Panc1 (cell line): ENCODE results near the gene CD276. TPM values are rescaled to one million over a fixed set of nuclear protein-coding genes. Genes with fewer than 3 reads are reported as not detected.

Experiments used
- ATAC-seq: fragments of 200-7000 bp; cut with Tn5 transposase; 2 replicates; pipeline ENCODE4 v1.9.1; 2020; ENCODE audit warnings: mild to moderate bottlenecking, moderate library complexity
- BruUV-seq: library from RNA; stranded (reverse); fragments of 400-500 nt; replicated peaks from 2 replicates; lab custom pipeline; 2021; lab: Mats Ljungman, UMichigan
- CTCF ChIA-PET: fragments of 300-600 bp; sonication (Branson Sonifier 250); formaldehyde crosslinking; loops from one replicate; lab custom pipeline; 2022; ENCODE audit warnings: antibody characterized with exemption; lab: Charles Lee
- POLR2A ChIA-PET: fragments of 300-600 bp; sonication (Branson Sonifier 250); formaldehyde crosslinking; loops from one replicate; lab custom pipeline; 2022; ENCODE audit warnings: antibody characterized with exemption; lab: Charles Lee
- DNase-seq: peaks from one replicate; pipeline ENCODE4 v3.0.0-alpha.2; 2010; ENCODE audit warnings: low read depth, low spot score
- H3K27ac ChIP-seq: 2 replicates; pipeline ENCODE4 v1.5.1; 2011; ENCODE audit warnings: mild to moderate bottlenecking, low read length, inconsistent platforms
- H3K27me3 ChIP-seq: fragments of 200-500 bp; sonication (Bioruptor generic); 2 replicates; pipeline ENCODE4 v1.6.0; 2014; ENCODE audit warnings: low read length, inconsistent platforms; ENCODE audit not compliant: control insufficient read depth, insufficient read depth
- H3K36me3 ChIP-seq: fragments of 200-500 bp; sonication (Bioruptor generic); 2 replicates; pipeline ENCODE4 v1.5.1; 2014; ENCODE audit warnings: inconsistent platforms, mild to moderate bottlenecking, low read length, moderate library complexity; ENCODE audit not compliant: control insufficient read depth, insufficient read depth
- H3K4me1 ChIP-seq: 2 replicates; pipeline ENCODE4 v1.5.1; 2011; ENCODE audit warnings: inconsistent platforms, mild to moderate bottlenecking, low read length, moderate library complexity; ENCODE audit not compliant: control insufficient read depth, insufficient read depth
- H3K4me3 ChIP-seq, 2 experiments: 2 replicates each; pipeline ENCODE4 v1.5.1; 2011 to 2012; ENCODE audit warnings: low read depth in 2 of 2, low read length in 2 of 2, mild to moderate bottlenecking in 2 of 2, inconsistent platforms in 1 of 2, moderate library complexity in 1 of 2
- H3K9me3 ChIP-seq: fragments of 200-500 bp; sonication (Bioruptor generic); 2 replicates; pipeline ENCODE4 v1.5.1; 2014; ENCODE audit warnings: low read depth, mild to moderate bottlenecking, inconsistent platforms, low read length, moderate library complexity; ENCODE audit not compliant: control insufficient read depth, insufficient read depth
- CTCF ChIP-seq: fragments of 450-650 bp; IDR thresholded peaks from 2 replicates; pipeline ENCODE4 v1.5.1; 2017; ENCODE audit warnings: mild to moderate bottlenecking
- POLR2AphosphoS5 ChIP-seq: IDR thresholded peaks from 2 replicates; pipeline ENCODE4 v1.6.1; 2012; ENCODE audit warnings: mild to moderate bottlenecking, low read depth, low read length, moderate library complexity
- REST ChIP-seq, 2 experiments: IDR thresholded peaks; 2 replicates each; pipeline ENCODE4 v1.6.1; 2011 to 2012; ENCODE audit warnings: low read depth in 2 of 2, control low read depth in 1 of 2, low read length in 1 of 2, mild to moderate bottlenecking in 1 of 2, moderate library complexity in 1 of 2; ENCODE audit not compliant: insufficient read depth in 1 of 2
- SIN3A ChIP-seq: IDR thresholded peaks from 2 replicates; pipeline ENCODE4 v1.6.1; 2012; ENCODE audit warnings: low read depth, mild to moderate bottlenecking, low read length, moderate library complexity, borderline replicate concordance; ENCODE audit not compliant: insufficient read depth
- TCF7L2 ChIP-seq: IDR thresholded peaks from 2 replicates; pipeline ENCODE4 v1.6.1; 2011; ENCODE audit warnings: mild to moderate bottlenecking, low read depth, low read length, inconsistent platforms
- in situ Hi-C: cut with HindIII; loops from 2 replicates; pipeline ENCODE4 v1.10.0; 2016; ENCODE audit warnings: low sequenced_read_pairs, low pct_unique_long_range_greater_than_20kb
- intact Hi-C: fragments of 100-400 bp; cut with micrococcal nuclease; formaldehyde crosslinking; loops from one replicate; pipeline ENCODE4 v1.10.0; 2022; ENCODE audit not compliant: unreplicated experiment
- total RNA-seq: library from RNA; stranded (reverse); gene quantifications from one replicate; pipeline ENCODE4 v1.2.1, GENCODE V29; 2021; ENCODE audit not compliant: unreplicated experiment

CD276 gene
- total RNA-seq, 1 experiment from 2014 or later, result 99.1 TPM

GRCh38 chr15:73755946-73756345 is 71.8 kb downstream of the CD276 start:
- in situ Hi-C loops, result no loop called here
- no peaks in the 10 kb centered on the region for H3K9me3 ChIP-seq
- peaks cover 7% of the 10 kb centered on the region for H3K27me3 ChIP-seq
- BruUV-seq, result no TSS peak
- ATAC-seq (no peak), DNase-seq (no peak)
- intact Hi-C loops, result no loop called here
- H3K4me1 ChIP-seq, result peaks cover 3% of the 10 kb centered on the region; the same call in 1 of the 2 replicates
- ChIA-PET CTCF (no interaction called here), POLR2A (no interaction called here)
- no peak overlapping the region for H3K27ac ChIP-seq
- H3K36me3 ChIP-seq, result no peaks in the 10 kb centered on the region
- no peak for TF ChIP-seq CTCF
- no peak for TF ChIP-seq REST (IDR thresholded peaks at IDR 0.05; ENCODE audit: insufficient read depth in 1 of 2, low read depth in 2 of 2, low read length in 1 of 2)
- no peak for TF ChIP-seq SIN3A
- TF ChIP-seq TCF7L2, result no peak
- TF ChIP-seq POLR2AphosphoS5, result no peak
- no peak overlapping the region for H3K4me3 ChIP-seq

- TF ChIP-seq SIN3A (no peak), POLR2AphosphoS5 (no peak), CTCF (no peak), REST (IDR thresholded peaks at IDR 0.05; ENCODE audit: insufficient read depth in 1 of 2, low read depth in 2 of 2, low read length in 1 of 2) (no peak), TCF7L2 (no peak)
- in situ Hi-C loops, result no loop called here
- Histone ChIP-seq H3K36me3 (no peaks in the 10 kb centered on the region), H3K4me1 (peaks cover 3% of the 10 kb centered on the region; the same call in 1 of the 2 replicates), H3K4me3 (no peak overlapping the region), H3K27me3 (peaks cover 11% of the 10 kb centered on the region), H3K9me3 (no peaks in the 10 kb centered on the region), H3K27ac (no peak overlapping the region)
- ChIA-PET CTCF (no interaction called here), POLR2A (no interaction called here)
- no peak for DNase-seq
- no peak for ATAC-seq
- intact Hi-C loops, result no loop called here
- BruUV-seq, result no TSS peak
Observed at GRCh38 chr15:73756390-73756789, 72.2 kb downstream of the CD276 start.
